CD4-positive, alpha-beta T cell (primary cell): Measurements from ENCODE around the gene PLBD2. TPM values are rescaled to one million over a fixed set of nuclear protein-coding genes. Genes with fewer than 3 reads are reported as not detected.

Experiments
- ATAC-seq: fragments of 200-7000 bp; cut with Tn5 transposase; one replicate; pipeline ENCODE4 v1.10.0; 2022; ENCODE audit warnings: mild to moderate bottlenecking; ENCODE audit not compliant: poor library complexity
- CTCF ChIA-PET: fragments of 350-600 bp; sonication (Branson Sonifier 250); formaldehyde crosslinking; loops from one replicate; lab custom pipeline; 2021; ENCODE audit warnings: antibody characterized with exemption, inconsistent platforms; lab: Charles Lee
- POLR2A ChIA-PET: fragments of 350-600 bp; sonication (Branson Sonifier 250); formaldehyde crosslinking; loops from one replicate; lab custom pipeline; 2021; ENCODE audit warnings: antibody characterized with exemption, inconsistent platforms; lab: Charles Lee
- DNase-seq, 14 experiments: peaks; one replicate each; pipeline ENCODE4 v3.0.0-alpha.2; 2013 to 2020; ENCODE audit warnings: mixed read lengths in 2 of 14
- H3K27ac ChIP-seq, 2 donors: one replicate each; pipeline versions ENCODE4 v1.5.1 to v1.7.0; 2013; ENCODE audit warnings: low read length in 2 of 2, low read depth in 1 of 2, mild to moderate bottlenecking in 1 of 2
- H3K27me3 ChIP-seq, 2 experiments: 1 replicate in 1 of 2; 2 replicates in 1 of 2; pipeline versions ENCODE4 v1.6.1 to v1.7.0; 2013; ENCODE audit warnings: low read length in 2 of 2, control low read depth in 1 of 2, mild to moderate bottlenecking in 1 of 2, moderate library complexity in 1 of 2; ENCODE audit not compliant: insufficient read depth in 2 of 2, control insufficient read depth in 1 of 2
- H3K36me3 ChIP-seq: one replicate; pipeline ENCODE4 v1.6.1; 2013; ENCODE audit warnings: low read length, control low read depth; ENCODE audit not compliant: insufficient read depth
- H3K4me1 ChIP-seq: one replicate; pipeline ENCODE4 v1.6.1; 2013; ENCODE audit warnings: low read length, control low read depth; ENCODE audit not compliant: insufficient read depth
- H3K4me3 ChIP-seq: one replicate; pipeline ENCODE4 v1.5.1; 2013; ENCODE audit warnings: mild to moderate bottlenecking, low read length, moderate library complexity
- H3K9me3 ChIP-seq, 2 experiments: 1 replicate in 1 of 2; 2 replicates in 1 of 2; pipeline versions ENCODE4 v1.6.1 to v1.7.0; 2013; ENCODE audit warnings: low read length in 2 of 2, mild to moderate bottlenecking in 2 of 2, control low read depth in 1 of 2, moderate library complexity in 1 of 2; ENCODE audit not compliant: control insufficient read depth in 1 of 2, insufficient read depth in 1 of 2
- H3K27ac Mint-ChIP-seq: one replicate; pipeline ENCODE4 v1.8.0; 2020; ENCODE audit warnings: mixed read lengths
- H3K27me3 Mint-ChIP-seq: one replicate; pipeline ENCODE4 v1.8.0; 2021; ENCODE audit warnings: mixed read lengths
- H3K36me3 Mint-ChIP-seq: one replicate; pipeline ENCODE4 v1.8.0; 2021; ENCODE audit warnings: low read depth, mixed read lengths
- H3K4me1 Mint-ChIP-seq: one replicate; pipeline ENCODE4 v1.8.0; 2021; ENCODE audit warnings: low read depth, mixed read lengths
- H3K4me3 Mint-ChIP-seq: one replicate; pipeline ENCODE4 v1.8.0; 2020; ENCODE audit warnings: mild to moderate bottlenecking, mixed read lengths
- H3K9me3 Mint-ChIP-seq: one replicate; pipeline ENCODE4 v1.8.0; 2020; ENCODE audit warnings: mixed read lengths
- intact Hi-C, 2 experiments: fragments of 100-400 bp; cut with DNase I in 1 of 2; cut with micrococcal nuclease in 1 of 2; formaldehyde crosslinking; loops; one replicate each; pipeline versions ENCODE4 v1.15.1 to v1.9.0; 2023 to 2025; cut with DNase I, micrococcal nuclease
- total RNA-seq, 174 experiments: library from RNA in 2 of 174; stranded (reverse) in 2 of 174; gene quantifications; one replicate each; pipeline ENCODE4 v1.2.3 and lab custom pipeline; 2021 to 2026
- TF ChIP-seq, protein P1 (sequence below): fragments of 200-600 bp; IDR thresholded peaks from one replicate; pipeline ENCODE4 v1.8.0; 2022; ENCODE audit warnings: antibody characterized with exemption, mild to moderate bottlenecking

The PLBD2 gene
- total RNA-seq, 2 experiments from 2014 or later, result 10.4 to 12.2 TPM

DNA sequence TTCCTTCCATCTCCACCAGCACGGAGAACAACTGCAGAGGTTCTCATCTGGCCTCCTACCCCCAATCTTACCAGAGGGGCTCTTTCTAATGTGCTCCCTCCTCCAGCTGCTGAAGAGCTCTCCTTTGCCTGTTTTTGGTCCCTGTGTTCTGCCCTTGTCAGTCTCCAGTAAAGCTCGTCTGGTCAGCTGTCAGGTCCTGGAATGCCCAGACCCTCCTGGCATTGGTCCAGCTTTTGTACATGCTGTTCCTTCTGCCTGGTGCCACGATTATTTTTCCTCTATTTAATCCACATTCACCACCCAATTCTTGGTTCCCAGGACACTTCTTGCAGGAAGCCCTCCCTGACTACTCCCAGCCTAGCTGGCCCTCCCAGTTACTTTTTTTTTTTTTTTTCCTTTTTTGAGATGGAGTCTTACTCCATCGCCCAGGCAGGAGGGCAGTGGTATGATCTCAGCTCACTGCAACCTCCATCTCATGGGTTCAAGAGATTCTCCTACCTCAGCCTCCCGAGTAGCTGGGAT, 30.0 kb upstream of the PLBD2 start:
- Histone ChIP-seq H3K36me3 (peaks cover 54% of the 10 kb centered on the region), H3K4me1 (peaks cover 28% of the 10 kb centered on the region), H3K9me3 (no peaks in the 10 kb centered on the region), H3K27ac (no peak overlapping the region), H3K27me3 (no peaks in the 10 kb centered on the region), H3K4me3 (no peak overlapping the region)
- ChIA-PET CTCF (no interaction called here), POLR2A (no interaction called here)
- no peaks in the 10 kb centered on the region for H3K9me3 Mint-ChIP-seq
- intact Hi-C loops, result no loop called here
- peaks cover 76% of the 10 kb centered on the region for H3K36me3 Mint-ChIP-seq
- H3K4me3 Mint-ChIP-seq, result no peak overlapping the region
- H3K27ac Mint-ChIP-seq, result no peak overlapping the region
- no peak for DNase-seq
- no peak for ATAC-seq
- no peaks in the 10 kb centered on the region for H3K27me3 Mint-ChIP-seq
- peaks cover 59% of the 10 kb centered on the region for H3K4me1 Mint-ChIP-seq
- TF ChIP-seq, protein P1, sequence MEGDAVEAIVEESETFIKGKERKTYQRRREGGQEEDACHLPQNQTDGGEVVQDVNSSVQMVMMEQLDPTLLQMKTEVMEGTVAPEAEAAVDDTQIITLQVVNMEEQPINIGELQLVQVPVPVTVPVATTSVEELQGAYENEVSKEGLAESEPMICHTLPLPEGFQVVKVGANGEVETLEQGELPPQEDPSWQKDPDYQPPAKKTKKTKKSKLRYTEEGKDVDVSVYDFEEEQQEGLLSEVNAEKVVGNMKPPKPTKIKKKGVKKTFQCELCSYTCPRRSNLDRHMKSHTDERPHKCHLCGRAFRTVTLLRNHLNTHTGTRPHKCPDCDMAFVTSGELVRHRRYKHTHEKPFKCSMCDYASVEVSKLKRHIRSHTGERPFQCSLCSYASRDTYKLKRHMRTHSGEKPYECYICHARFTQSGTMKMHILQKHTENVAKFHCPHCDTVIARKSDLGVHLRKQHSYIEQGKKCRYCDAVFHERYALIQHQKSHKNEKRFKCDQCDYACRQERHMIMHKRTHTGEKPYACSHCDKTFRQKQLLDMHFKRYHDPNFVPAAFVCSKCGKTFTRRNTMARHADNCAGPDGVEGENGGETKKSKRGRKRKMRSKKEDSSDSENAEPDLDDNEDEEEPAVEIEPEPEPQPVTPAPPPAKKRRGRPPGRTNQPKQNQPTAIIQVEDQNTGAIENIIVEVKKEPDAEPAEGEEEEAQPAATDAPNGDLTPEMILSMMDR, result no peak

DNA sequence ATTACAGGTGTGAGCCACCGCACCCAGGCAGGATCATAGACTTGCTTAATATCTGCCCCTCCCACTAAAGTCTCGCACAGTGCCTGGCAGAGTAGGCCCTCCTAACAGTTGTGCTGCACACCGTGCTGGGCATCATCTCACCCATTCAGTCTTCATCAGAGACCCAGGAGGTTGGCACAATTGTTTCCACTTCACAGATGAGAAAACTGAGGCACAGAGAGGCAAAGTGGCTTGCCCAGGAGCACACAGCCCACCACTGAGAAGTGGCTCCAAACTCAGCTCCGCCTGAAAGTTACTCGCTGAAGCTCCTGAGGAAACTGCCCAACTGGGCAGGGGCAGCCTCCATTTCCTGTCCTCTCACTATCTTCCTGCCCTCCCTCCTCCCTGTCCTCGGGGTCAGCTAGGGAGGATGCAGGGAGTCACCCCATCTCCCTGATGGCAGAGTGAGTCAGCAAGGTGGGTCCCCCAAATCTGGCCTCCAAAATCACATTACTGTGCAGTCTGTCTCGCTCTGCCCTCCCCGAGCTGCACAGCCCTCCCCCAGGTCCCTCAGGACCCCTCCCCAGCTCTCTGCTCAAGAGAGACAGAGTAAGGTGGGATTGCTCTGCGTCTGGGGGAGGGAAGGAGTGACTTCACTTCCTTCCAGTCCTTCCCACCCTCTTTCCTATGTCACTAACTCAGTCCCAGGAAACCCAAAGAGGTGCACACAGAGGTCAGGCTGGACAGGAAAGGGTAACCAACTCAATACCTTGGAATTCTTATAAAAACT, 29.2 kb upstream of the PLBD2 start:
- Mint-ChIP-seq H3K4me3 (no peak overlapping the region), H3K36me3 (peaks cover 76% of the 10 kb centered on the region), H3K27ac (peak overlapping the region; percentile 58), H3K4me1 (peaks cover 60% of the 10 kb centered on the region), H3K27me3 (no peaks in the 10 kb centered on the region), H3K9me3 (no peaks in the 10 kb centered on the region)
- Histone ChIP-seq H3K9me3 (no peaks in the 10 kb centered on the region), H3K27me3 (no peaks in the 10 kb centered on the region), H3K27ac (no peak overlapping the region), H3K36me3 (peaks cover 51% of the 10 kb centered on the region), H3K4me1 (peaks cover 36% of the 10 kb centered on the region), H3K4me3 (no peak overlapping the region)
- CTCF ChIA-PET, result no interaction called here
- intact Hi-C loops, result no loop called here
- POLR2A ChIA-PET, result no interaction called here
- TF ChIP-seq, protein P1, result no peak
- ATAC-seq, result no peak
- DNase-seq, result no peak

DNA sequence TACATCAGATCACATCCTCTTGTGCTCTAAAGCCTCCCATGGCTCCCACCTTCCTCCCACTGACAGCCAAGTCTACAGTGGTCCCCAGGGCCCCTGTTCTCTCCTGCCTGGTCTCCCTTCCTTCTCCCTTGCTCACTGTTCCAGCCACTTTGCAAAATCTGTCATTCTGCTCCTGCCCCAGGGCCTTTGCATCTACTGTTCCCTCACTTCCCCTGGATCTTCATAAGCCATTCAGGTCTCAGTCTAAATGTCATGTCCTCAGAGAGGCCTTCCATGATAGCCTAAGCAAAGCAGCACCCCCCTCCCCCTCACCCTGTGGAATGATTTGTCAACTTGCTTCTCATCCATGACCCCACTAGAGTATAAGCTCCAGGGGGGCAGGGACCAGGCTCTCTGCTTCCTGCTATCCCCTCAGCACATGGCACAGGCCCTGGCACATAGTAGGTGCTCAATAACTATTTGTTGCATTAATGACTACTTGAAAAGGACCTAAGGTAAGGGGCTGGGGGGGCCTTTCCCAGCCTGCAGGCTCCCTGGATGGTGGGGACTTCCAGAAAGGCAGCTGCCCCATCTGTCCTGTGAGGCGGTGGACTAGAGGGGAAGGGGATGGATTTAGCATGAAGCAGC, 28.5 kb upstream of the PLBD2 start:
- H3K27me3 ChIP-seq, result no peaks in the 10 kb centered on the region
- H3K36me3 ChIP-seq, result peaks cover 50% of the 10 kb centered on the region
- ChIA-PET POLR2A (no interaction called here), CTCF (no interaction called here)
- TF ChIP-seq, protein P1, result no peak
- no peak for ATAC-seq
- Mint-ChIP-seq H3K27me3 (no peaks in the 10 kb centered on the region), H3K36me3 (peaks cover 76% of the 10 kb centered on the region), H3K4me3 (peak overlapping the region; percentile 38), H3K4me1 (peaks cover 63% of the 10 kb centered on the region), H3K9me3 (no peaks in the 10 kb centered on the region), H3K27ac (peak overlapping the region; percentile 58)
- no peak for DNase-seq
- intact Hi-C loops, result loop anchor here in 1 of 2 experiments (5.0 to 10.0 kb wide), 3 partner anchors 108 to 635 kb away; partner anchors contain the start of genes DDX54, RBM19, RITA1 and TPCN1
- no peak overlapping the region for H3K4me3 ChIP-seq
- no peaks in the 10 kb centered on the region for H3K9me3 ChIP-seq
- peaks cover 39% of the 10 kb centered on the region for H3K4me1 ChIP-seq
- H3K27ac ChIP-seq, result no peak overlapping the region
